Activated T-cell treated with anti-CD3 and anti-CD28 coated beads for 48 hours (primary cell): Measurements from ENCODE around the gene RARB.

Experiments
- DNase-seq: peaks from one replicate; pipeline ENCODE4 v3.0.0-alpha.2; 2020; ENCODE audit warnings: low read depth

RARB gene

GRCh38 chr3:25427942-25428788 lies at the start of gene RARB:
RARB (plus strand) TSS chr3:25428263; CDS start chr3:25428732, 469 bp downstream.
- no peak for DNase-seq

- DNase-seq = no peak
These were observed 49.2 kb upstream of the RARB start for GRCh38 chr3:25378786-25379311.

- DNase-seq = no peak
These were observed 47.8 kb upstream of the RARB start for GRCh38 chr3:25380222-25380739.

GRCh38 chr3:25381083-25381482 lies 47.0 kb upstream of the RARB start:
- no peak for DNase-seq

GRCh38 chr3:25384471-25384870 lies 43.6 kb upstream of the RARB start:
- DNase-seq = no peak

GRCh38 chr3:25385807-25386460 lies 42.1 kb upstream of the RARB start:
- DNase-seq = no peak

GRCh38 chr3:25386686-25387255 lies 41.3 kb upstream of the RARB start:
- DNase-seq = no peak

GRCh38 chr3:25390605-25391004 lies 37.5 kb upstream of the RARB start:
- DNase-seq = no peak

GRCh38 chr3:25396251-25396650 lies 31.8 kb upstream of the RARB start:
- no peak for DNase-seq

GRCh38 chr3:25396686-25397085 lies 31.4 kb upstream of the RARB start:
- DNase-seq = no peak

- DNase-seq = no peak
These were observed 30.9 kb upstream of the RARB start for GRCh38 chr3:25397150-25397549.

GRCh38 chr3:25400587-25400986 lies 27.5 kb upstream of the RARB start:
- DNase-seq = no peak

GRCh38 chr3:25403968-25404367 lies 24.1 kb upstream of the RARB start:
- DNase-seq = no peak

GRCh38 chr3:25404569-25404968 lies 23.5 kb upstream of the RARB start:
- no peak for DNase-seq

GRCh38 chr3:25405335-25405734 lies 22.7 kb upstream of the RARB start:
- DNase-seq = no peak

GRCh38 chr3:25410703-25411102 lies 17.4 kb upstream of the RARB start:
- DNase-seq = no peak

- no peak for DNase-seq
These were observed 15.8 kb upstream of the RARB start for GRCh38 chr3:25412269-25412668.

- no peak for DNase-seq
These were observed 11.9 kb upstream of the RARB start for GRCh38 chr3:25416176-25416575.

- DNase-seq = no peak
These were observed 9.5 kb upstream of the RARB start for GRCh38 chr3:25418596-25418995.

- DNase-seq = no peak
These were observed 8.8 kb upstream of the RARB start for GRCh38 chr3:25419251-25419650.

GRCh38 chr3:25420147-25420546 lies 7.9 kb upstream of the RARB start:
- DNase-seq = no peak

GRCh38 chr3:25420885-25421284 lies 7.2 kb upstream of the RARB start:
- DNase-seq = no peak

GRCh38 chr3:25421747-25422146 lies 6.3 kb upstream of the RARB start:
- DNase-seq = no peak
